Esophagus muscularis mucosa (tissue), 4 donors: ENCODE data around the gene ERCC4. TPM values are rescaled to one million over a fixed set of nuclear protein-coding genes. Genes with fewer than 3 reads are reported as not detected.

Experiments used
- DNase-seq: peaks from one replicate; pipeline ENCODE4 v3.0.0-alpha.2; 2017; ENCODE audit errors: extremely low spot score
- H3K27ac ChIP-seq, 4 donors: fragments of 200-600 bp; sonication (generic); replicated peaks in 1 of 4; 1 replicate in 3 of 4; 2 replicates in 1 of 4; pipeline ENCODE4 v1.5.1; 2016 to 2019; ENCODE audit warnings: mild to moderate bottlenecking in 1 of 4
- H3K27me3 ChIP-seq, 4 donors: fragments of 200-600 bp; sonication (generic); one replicate each; pipeline versions ENCODE4 v1.5.1 to v1.6.0; 2016 to 2019
- H3K36me3 ChIP-seq, 4 donors: fragments of 200-600 bp; sonication (generic); one replicate each; pipeline ENCODE4 v1.5.1; 2016 to 2019
- H3K4me1 ChIP-seq, 4 donors: fragments of 200-600 bp; sonication (generic); one replicate each; pipeline ENCODE4 v1.5.1; 2016 to 2019
- H3K4me3 ChIP-seq, 4 donors: fragments of 200-600 bp; sonication (generic); 1 replicate in 2 of 4; 2 replicates in 2 of 4; pipeline ENCODE4 v1.5.1; 2016 to 2019; ENCODE audit warnings: mild to moderate bottlenecking in 4 of 4, moderate library complexity in 1 of 4
- H3K9me3 ChIP-seq, 4 donors: fragments of 200-600 bp; sonication (generic); 1 replicate in 3 of 4; 2 replicates in 1 of 4; pipeline ENCODE4 v1.5.1; 2016 to 2019
- EP300 ChIP-seq: sonication (generic); formaldehyde crosslinking; IDR thresholded peaks from one replicate; pipeline ENCODE4 v1.6.1; 2017; ENCODE audit warnings: antibody characterized with exemption
- POLR2A ChIP-seq: fragments of 450-650 bp; IDR thresholded peaks from one replicate; pipeline ENCODE4 v1.6.1; 2017; ENCODE audit warnings: antibody characterized with exemption, moderate library complexity, mild to moderate bottlenecking, low read depth
- POLR2AphosphoS5 ChIP-seq, 2 donors: sonication (generic); formaldehyde crosslinking; IDR thresholded peaks; one replicate each; pipeline ENCODE4 v1.6.1; 2017; ENCODE audit warnings: antibody characterized with exemption in 2 of 2
- WGBS: methylation state at CpG from one replicate; pipeline ENCODE4 v1.1.5; 2018; 5-methylcytosine and 5-hydroxymethylcytosine counted together
- intact Hi-C: fragments of 100-400 bp; cut with DNase I; formaldehyde crosslinking; loops from one replicate; pipeline ENCODE4 v1.15.1; 2023
- total RNA-seq, 4 donors: library from RNA; depleted of rRNA; stranded (reverse); fragments of >200 nt; gene quantifications; one replicate each; pipeline versions ENCODE4 v1.1.0 to v1.2.1, GENCODE V29; 2016
- TF ChIP-seq, protein P1 (sequence below), 3 experiments: fragments of 200-600 bp in 2 of 3; fragments of 450-650 bp in 1 of 3; sonication (generic) in 2 of 3; IDR thresholded peaks; one replicate each; pipeline ENCODE4 v1.5.1; 2017 to 2019; ENCODE audit warnings: antibody characterized with exemption in 3 of 3, mild to moderate bottlenecking in 2 of 3, moderate library complexity in 1 of 3

Gene ERCC4
- total RNA-seq, 4 donors from 2014 or later: 4.6 to 10.0 (median 8.6) TPM

DNA sequence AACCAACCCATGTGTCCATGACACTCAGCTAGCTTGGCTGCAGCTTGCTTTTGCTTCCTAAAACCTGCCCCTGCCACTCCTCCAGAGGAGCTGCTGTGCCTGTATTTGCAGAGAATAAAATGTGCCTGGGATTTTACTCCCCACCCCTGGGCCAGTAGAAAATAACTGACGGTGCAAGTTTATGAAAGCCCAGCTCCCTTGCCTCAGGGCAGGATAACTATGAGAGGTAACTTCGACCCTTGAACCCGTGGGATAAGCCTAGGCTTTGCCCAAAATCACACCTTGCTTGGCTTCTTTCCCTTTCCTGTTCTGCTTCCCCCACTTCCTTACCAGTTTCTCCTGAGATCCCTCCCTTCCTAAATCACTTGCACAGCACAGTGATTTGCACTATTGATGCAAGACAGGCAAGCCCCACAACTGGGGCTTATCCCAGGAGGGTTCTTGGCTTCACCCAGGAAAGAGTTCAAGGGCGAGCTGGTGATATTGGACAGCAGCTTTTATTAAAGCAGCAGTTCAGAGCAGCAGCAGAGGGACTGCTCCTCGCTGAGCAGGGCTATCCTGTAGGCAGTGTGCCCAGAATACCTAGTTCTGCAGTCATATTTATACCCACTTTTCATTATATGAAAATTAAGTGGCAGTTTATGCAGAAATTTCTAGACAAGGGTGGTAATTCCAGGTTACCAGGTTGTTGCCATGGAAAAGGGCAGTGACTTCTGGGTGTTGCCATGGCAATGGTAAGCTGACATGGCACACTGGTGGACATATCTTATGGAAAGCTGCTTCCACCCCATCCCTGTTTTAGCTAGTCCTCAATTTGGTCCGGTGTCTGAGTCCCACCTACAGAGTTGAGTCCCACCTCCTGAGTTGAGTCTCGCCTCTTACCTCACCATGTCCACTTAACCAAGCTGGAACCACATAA, 6.3 kb upstream of the ERCC4 start:
- intact Hi-C loops: no loop called here
- Histone ChIP-seq H3K27me3 (no peaks in the 10 kb centered on the region), H3K4me3 (no peak overlapping the region), H3K27ac (no peak overlapping the region), H3K36me3 (no peaks in the 10 kb centered on the region), H3K4me1 (peaks cover 8 to 41% (median 24%) of the 10 kb centered on the region in 4 donors), H3K9me3 (peaks cover 0 to 7% (median 0%) of the 10 kb centered on the region in 4 donors)
- 87% methylated on average over 7 of the region's 7 CpGs for WGBS
- no peak for DNase-seq
- TF ChIP-seq, protein P1, sequence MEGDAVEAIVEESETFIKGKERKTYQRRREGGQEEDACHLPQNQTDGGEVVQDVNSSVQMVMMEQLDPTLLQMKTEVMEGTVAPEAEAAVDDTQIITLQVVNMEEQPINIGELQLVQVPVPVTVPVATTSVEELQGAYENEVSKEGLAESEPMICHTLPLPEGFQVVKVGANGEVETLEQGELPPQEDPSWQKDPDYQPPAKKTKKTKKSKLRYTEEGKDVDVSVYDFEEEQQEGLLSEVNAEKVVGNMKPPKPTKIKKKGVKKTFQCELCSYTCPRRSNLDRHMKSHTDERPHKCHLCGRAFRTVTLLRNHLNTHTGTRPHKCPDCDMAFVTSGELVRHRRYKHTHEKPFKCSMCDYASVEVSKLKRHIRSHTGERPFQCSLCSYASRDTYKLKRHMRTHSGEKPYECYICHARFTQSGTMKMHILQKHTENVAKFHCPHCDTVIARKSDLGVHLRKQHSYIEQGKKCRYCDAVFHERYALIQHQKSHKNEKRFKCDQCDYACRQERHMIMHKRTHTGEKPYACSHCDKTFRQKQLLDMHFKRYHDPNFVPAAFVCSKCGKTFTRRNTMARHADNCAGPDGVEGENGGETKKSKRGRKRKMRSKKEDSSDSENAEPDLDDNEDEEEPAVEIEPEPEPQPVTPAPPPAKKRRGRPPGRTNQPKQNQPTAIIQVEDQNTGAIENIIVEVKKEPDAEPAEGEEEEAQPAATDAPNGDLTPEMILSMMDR (IDR thresholded peaks at IDR 0.05): no peak
- TF ChIP-seq POLR2AphosphoS5 (IDR thresholded peaks at IDR 0.05): no peak
- no peak for TF ChIP-seq EP300
- no peak for TF ChIP-seq POLR2A

DNA sequence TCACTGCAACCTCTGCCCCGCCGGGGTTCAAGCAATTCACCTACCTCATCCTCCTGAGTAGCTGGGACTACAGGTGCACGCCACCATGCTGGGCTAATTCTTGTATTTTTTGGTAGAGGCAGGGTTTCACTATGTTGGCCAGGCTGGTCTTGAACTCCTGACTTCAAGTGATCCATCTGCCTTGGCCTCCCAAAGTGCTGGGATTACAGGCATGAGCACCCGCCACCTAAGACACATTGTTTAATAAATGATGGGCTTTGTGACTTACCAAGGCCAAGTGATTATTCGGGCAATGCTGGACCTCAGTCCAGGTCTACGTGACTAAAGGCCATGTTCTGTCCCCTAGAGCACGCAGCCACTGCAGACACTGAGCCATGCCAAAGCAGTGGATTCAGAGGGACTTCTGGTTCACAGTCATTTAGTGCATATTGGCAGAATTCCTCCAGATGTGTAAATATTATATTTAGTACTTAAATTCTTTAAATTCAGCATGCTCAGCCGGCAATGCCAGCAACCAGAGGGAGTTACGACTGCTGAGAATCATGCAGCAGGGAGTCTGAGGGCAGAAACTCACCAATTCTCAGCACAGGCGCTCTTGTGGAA, 4.8 kb upstream of the ERCC4 start:
- 77% methylated on average over 9 of the region's 10 CpGs for WGBS
- Histone ChIP-seq H3K27ac (peak overlapping the region in 1 of 4 donors; percentile 2), H3K36me3 (no peaks in the 10 kb centered on the region), H3K4me3 (no peak overlapping the region), H3K9me3 (peaks cover 0 to 7% (median 0%) of the 10 kb centered on the region in 4 donors), H3K4me1 (peaks cover 7 to 36% (median 22%) of the 10 kb centered on the region in 4 donors), H3K27me3 (no peaks in the 10 kb centered on the region)
- no peak for TF ChIP-seq EP300
- no peak for TF ChIP-seq POLR2A
- no peak for TF ChIP-seq POLR2AphosphoS5 (IDR thresholded peaks at IDR 0.05)
- TF ChIP-seq, protein P1 (IDR thresholded peaks at IDR 0.05): no peak
- DNase-seq: no peak
- intact Hi-C loops: no loop called here

DNA sequence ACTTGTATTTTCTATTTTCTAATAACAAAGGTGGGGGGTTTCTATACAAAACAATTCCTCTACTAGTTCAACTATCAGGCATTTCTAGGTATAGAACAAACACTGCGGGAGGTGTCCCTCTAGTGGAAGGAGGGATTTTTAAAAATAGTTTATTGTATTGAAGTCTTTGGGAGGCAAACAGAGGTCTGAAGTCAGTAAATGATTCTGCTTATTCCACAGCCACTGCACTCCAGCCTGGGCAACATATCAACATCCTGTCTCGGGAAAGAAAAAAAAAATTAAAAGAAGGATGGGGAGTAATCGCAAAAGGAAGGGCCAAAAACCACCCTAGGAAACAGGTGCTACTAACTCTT, 648 bp upstream of the ERCC4 start:
- no peak for DNase-seq
- TF ChIP-seq, protein P1 (IDR thresholded peaks at IDR 0.05): no peak
- Histone ChIP-seq H3K27ac (peak overlapping the region; percentile 64 to 79 (median 70)), H3K9me3 (no peaks in the 10 kb centered on the region), H3K4me3 (peak overlapping the region; percentile 63 to 98 (median 92)), H3K36me3 (peaks cover 0 to 14% (median 6%) of the 10 kb centered on the region in 4 donors), H3K4me1 (peaks cover 16 to 44% (median 40%) of the 10 kb centered on the region in 4 donors), H3K27me3 (no peaks in the 10 kb centered on the region)
- WGBS: 1% methylated on average over 3 of the region's 3 CpGs
- intact Hi-C loops: loop anchor here (2.0 kb wide), 1 partner anchor 53 kb away; no protein-coding TSS in a partner anchor

DNA sequence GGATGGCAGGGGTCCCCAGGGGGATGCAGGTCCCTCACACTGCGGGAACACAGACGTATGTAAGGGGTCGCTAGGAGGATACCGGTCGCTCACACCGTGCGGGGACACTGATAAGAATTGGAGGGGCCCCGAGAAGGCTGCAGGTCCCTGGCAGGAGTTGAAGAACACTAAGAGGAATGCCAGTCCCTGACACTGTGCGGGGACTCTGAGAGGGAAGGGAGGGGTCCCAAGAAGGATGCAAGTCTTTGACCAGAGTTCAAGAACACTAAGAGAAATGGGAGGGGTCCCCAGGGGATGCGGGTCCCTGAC, 510 bp downstream of the ERCC4 start:
- WGBS: 0% methylated on average over 10 of the region's 10 CpGs
- TF ChIP-seq POLR2A (no peak), EP300 (no peak), POLR2AphosphoS5 (IDR thresholded peaks at IDR 0.05) (no peak)
- TF ChIP-seq, protein P1 (IDR thresholded peaks at IDR 0.05): no peak
- intact Hi-C loops: loop anchor here (5.0 to 10.0 kb wide), 5 partner anchors 154 to 607 kb away; partner anchors contain the start of gene MRTFB
- H3K27me3 ChIP-seq: no peaks in the 10 kb centered on the region
- H3K4me1 ChIP-seq: peaks cover 16 to 47% (median 43%) of the 10 kb centered on the region in 4 donors
- no peaks in the 10 kb centered on the region for H3K9me3 ChIP-seq
- H3K36me3 ChIP-seq: peaks cover 0 to 21% (median 9%) of the 10 kb centered on the region in 4 donors
- DNase-seq: no peak
- H3K27ac ChIP-seq: peak overlapping the region; percentile 71 to 83 (median 82)
- H3K4me3 ChIP-seq: peak overlapping the region; percentile 63 to 98 (median 92)
